ENCODE measurements around the gene TM4SF4. TPM values are rescaled to one million over a fixed set of nuclear protein-coding genes. Genes with fewer than 3 reads are reported as not detected.

Gene TM4SF4
- total and polyA plus RNA-seq, 2 donors (not counting 1 experiment from before 2014, with no cell fraction given): not detected

- H3K4me3 Mint-ChIP-seq: no peak overlapping the region
- peak; percentile 21 for ATAC-seq (ENCODE audit: low read depth)
Observed at GRCh38 chr3:149512073-149512782, 37.7 kb downstream of the TM4SF4 start.

DNA sequence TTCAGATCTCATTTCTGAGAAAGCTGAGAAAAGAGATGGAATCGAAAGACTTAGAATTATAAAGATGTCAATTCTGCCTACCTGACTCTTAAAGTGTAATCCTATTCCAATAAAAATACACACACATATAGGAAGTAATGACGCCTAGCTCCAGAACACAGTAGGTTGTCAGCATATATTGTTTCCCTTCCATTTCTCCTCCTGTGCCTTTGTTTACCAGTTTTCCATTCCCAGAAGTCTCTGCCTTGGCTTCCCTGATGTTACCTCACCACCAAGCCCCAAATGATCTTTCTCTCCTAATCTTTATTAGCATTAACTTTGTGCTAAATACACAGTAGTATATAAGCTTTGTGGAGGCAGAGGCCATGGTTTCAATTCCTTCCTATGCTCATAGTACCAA, 40.0 kb downstream of the TM4SF4 start:
- DNase-seq (no peak), ATAC-seq (ENCODE audit: low read depth) (no peak)
- no peak overlapping the region for H3K27ac ChIP-seq (ENCODE audit: low read length in 2 of 2)
- H3K9ac ChIP-seq (ENCODE audit: low read length): no peak overlapping the region
- H3K4me3 Mint-ChIP-seq: no peak overlapping the region
- no peaks in the 10 kb centered on the region for H3K9me3 ChIP-seq (ENCODE audit: control extremely low read depth in 1 of 3, control insufficient read depth in 2 of 3, insufficient read depth in 1 of 3, low read length in 2 of 3)
- POLR2A ChIA-PET: no interaction called here
- no peak overlapping the region for H3K4me2 ChIP-seq (replicated peaks; ENCODE audit: low read depth, low read length, poor library complexity, severe bottlenecking)
- H3K4me3 ChIP-seq (ENCODE audit: control extremely low read depth in 1 of 5, extremely low read depth in 1 of 5, insufficient read depth in 1 of 5, low read depth in 2 of 5, low read length in 4 of 5): no peak overlapping the region
- H3K27ac Mint-ChIP-seq: no peak overlapping the region
- no peaks in the 10 kb centered on the region for H3K79me2 ChIP-seq (ENCODE audit: control insufficient read depth, insufficient read depth, low read length)
- peaks cover 0 to 5% of the 10 kb centered on the region in 2 donors for H3K4me1 ChIP-seq (ENCODE audit: control insufficient read depth in 2 of 2, insufficient read depth in 2 of 2, low read length in 2 of 2)
- H4K20me1 ChIP-seq (ENCODE audit: control insufficient read depth, insufficient read depth, low read length, poor library complexity, severe bottlenecking): no peaks in the 10 kb centered on the region
- H3K27me3 ChIP-seq (replicated peaks in 1 of 4; ENCODE audit: control extremely low read depth in 1 of 4, control insufficient read depth in 3 of 4, insufficient read depth in 4 of 4, low read length in 3 of 4): no peaks in the 10 kb centered on the region
- intact Hi-C loops (cut with micrococcal nuclease): loop anchor here (5.0 kb wide), 1 partner anchor 708 kb away; no protein-coding TSS in a partner anchor
- no peaks in the 10 kb centered on the region for H3K36me3 ChIP-seq (replicated peaks in 1 of 2; ENCODE audit: control extremely low read depth in 1 of 2, control insufficient read depth in 1 of 2, extremely low read depth in 1 of 2, insufficient read depth in 2 of 2, low read length in 1 of 2)
- TF ChIP-seq, protein P1, sequence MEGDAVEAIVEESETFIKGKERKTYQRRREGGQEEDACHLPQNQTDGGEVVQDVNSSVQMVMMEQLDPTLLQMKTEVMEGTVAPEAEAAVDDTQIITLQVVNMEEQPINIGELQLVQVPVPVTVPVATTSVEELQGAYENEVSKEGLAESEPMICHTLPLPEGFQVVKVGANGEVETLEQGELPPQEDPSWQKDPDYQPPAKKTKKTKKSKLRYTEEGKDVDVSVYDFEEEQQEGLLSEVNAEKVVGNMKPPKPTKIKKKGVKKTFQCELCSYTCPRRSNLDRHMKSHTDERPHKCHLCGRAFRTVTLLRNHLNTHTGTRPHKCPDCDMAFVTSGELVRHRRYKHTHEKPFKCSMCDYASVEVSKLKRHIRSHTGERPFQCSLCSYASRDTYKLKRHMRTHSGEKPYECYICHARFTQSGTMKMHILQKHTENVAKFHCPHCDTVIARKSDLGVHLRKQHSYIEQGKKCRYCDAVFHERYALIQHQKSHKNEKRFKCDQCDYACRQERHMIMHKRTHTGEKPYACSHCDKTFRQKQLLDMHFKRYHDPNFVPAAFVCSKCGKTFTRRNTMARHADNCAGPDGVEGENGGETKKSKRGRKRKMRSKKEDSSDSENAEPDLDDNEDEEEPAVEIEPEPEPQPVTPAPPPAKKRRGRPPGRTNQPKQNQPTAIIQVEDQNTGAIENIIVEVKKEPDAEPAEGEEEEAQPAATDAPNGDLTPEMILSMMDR (IDR thresholded peaks at IDR 0.05): no peak
- TF ChIP-seq EZH2 (IDR thresholded peaks at IDR 0.05; ENCODE audit: borderline replicate concordance, insufficient read depth, low read depth, low read length, poor library complexity, severe bottlenecking): no peak
- whole genome bisulfite sequencing (ENCODE audit: insufficient coverage): 89% methylated on average over 1 of the region's 2 CpGs
- H3K9me3 Mint-ChIP-seq (ENCODE audit: insufficient read depth): no peaks in the 10 kb centered on the region
- peaks cover 6% of the 10 kb centered on the region for H3K4me1 Mint-ChIP-seq
- H2AFZ ChIP-seq (ENCODE audit: insufficient read depth, low read depth, low read length, poor library complexity, severe bottlenecking): no peak overlapping the region
- CTCF ChIA-PET: interaction anchor here (1.1 kb wide), 1 partner anchor 256 kb away, joined by 4 read pairs; no protein-coding TSS in a partner anchor
- H3K27me3 Mint-ChIP-seq: peaks cover 12% of the 10 kb centered on the region

More at GRCh38 chr3:149512073-149512782, 37.7 kb downstream of the TM4SF4 start:
- intact Hi-C loops (cut with micrococcal nuclease): loop anchor here (5.0 kb wide), 1 partner anchor 710 kb away; no protein-coding TSS in a partner anchor
- Histone ChIP-seq H3K4me2 (replicated peaks; ENCODE audit: low read depth, low read length, poor library complexity, severe bottlenecking) (peak overlapping the region; percentile 17), H2AFZ (ENCODE audit: insufficient read depth, low read depth, low read length, poor library complexity, severe bottlenecking) (no peak overlapping the region), H3K4me1 (ENCODE audit: control insufficient read depth in 2 of 2, insufficient read depth in 2 of 2, low read length in 2 of 2) (peaks cover 5 to 11% of the 10 kb centered on the region in 2 donors), H4K20me1 (ENCODE audit: control insufficient read depth, insufficient read depth, low read length, poor library complexity, severe bottlenecking) (no peaks in the 10 kb centered on the region), H3K4me3 (ENCODE audit: control extremely low read depth in 1 of 5, extremely low read depth in 1 of 5, insufficient read depth in 1 of 5, low read depth in 2 of 5, low read length in 4 of 5) (no peak overlapping the region), H3K9ac (ENCODE audit: low read length) (no peak overlapping the region), H3K27me3 (replicated peaks in 1 of 4; ENCODE audit: control extremely low read depth in 1 of 4, control insufficient read depth in 3 of 4, insufficient read depth in 4 of 4, low read length in 3 of 4) (peaks cover 0 to 1% (median 0%) of the 10 kb centered on the region in 4 experiments), H3K27ac (ENCODE audit: low read length in 2 of 2) (no peak overlapping the region), H3K79me2 (ENCODE audit: control insufficient read depth, insufficient read depth, low read length) (no peaks in the 10 kb centered on the region), H3K36me3 (replicated peaks in 1 of 2; ENCODE audit: control extremely low read depth in 1 of 2, control insufficient read depth in 1 of 2, extremely low read depth in 1 of 2, insufficient read depth in 2 of 2, low read length in 1 of 2) (no peaks in the 10 kb centered on the region), H3K9me3 (ENCODE audit: control extremely low read depth in 1 of 3, control insufficient read depth in 2 of 3, insufficient read depth in 1 of 3, low read length in 2 of 3) (no peaks in the 10 kb centered on the region)
- Mint-ChIP-seq H3K9me3 (ENCODE audit: insufficient read depth) (no peaks in the 10 kb centered on the region), H3K4me1 (peaks cover 14% of the 10 kb centered on the region), H3K27me3 (peaks cover 16% of the 10 kb centered on the region), H3K27ac (no peak overlapping the region)
- WGBS (ENCODE audit: insufficient coverage): 22% methylated on average over 8 of the region's 9 CpGs
- DNase-seq: peak; percentile 37
- POLR2A ChIA-PET: no interaction called here
- TF ChIP-seq EZH2 (IDR thresholded peaks at IDR 0.05; ENCODE audit: borderline replicate concordance, insufficient read depth, low read depth, low read length, poor library complexity, severe bottlenecking): no peak
- TF ChIP-seq, protein P1 (IDR thresholded peaks at IDR 0.05): peak; percentile 50
- CTCF ChIA-PET: interaction anchor here (1.1 kb wide), 1 partner anchor 208 kb away, joined by 4 read pairs; no protein-coding TSS in a partner anchor

Measured in B cell (primary cell).